ENCODE results near the gene TSPAN18. TPM values are rescaled to one million over a fixed set of nuclear protein-coding genes. Genes with fewer than 3 reads are reported as not detected.

Gene TSPAN18
- total and polyA plus RNA-seq, 8 donors: 0.69 to 2.7 (median 1.5) TPM

DNA sequence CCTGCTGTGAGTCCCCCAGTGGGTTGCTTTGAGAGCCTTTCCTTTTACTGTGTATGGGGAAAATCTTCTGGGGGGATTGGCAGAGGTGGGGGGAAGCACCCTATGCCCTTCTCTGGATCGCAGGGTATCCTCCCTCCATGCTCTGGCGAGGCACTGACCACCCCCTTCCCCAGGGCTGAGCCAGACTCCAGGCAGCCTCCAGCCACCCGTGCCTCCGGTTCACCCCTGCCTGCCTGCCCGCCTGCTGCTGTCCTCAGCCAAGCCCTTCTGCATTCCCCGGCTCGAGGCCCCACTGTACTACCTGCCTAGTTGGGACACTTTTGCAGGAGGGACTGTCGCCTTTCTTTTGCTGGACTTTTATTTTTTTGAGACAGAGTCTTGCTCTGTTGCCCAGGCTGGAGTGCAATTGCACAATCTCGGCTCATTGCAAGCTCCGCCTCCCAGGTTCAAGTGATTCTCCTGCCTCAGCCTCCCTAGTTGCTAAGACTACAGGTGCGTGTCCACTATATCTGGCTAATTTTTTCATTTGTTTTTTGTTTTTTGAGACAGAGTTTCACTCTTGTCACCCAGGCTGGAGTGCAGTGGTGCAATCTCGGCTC is 247.7 kb downstream of the TSPAN18 start:
- DNase-seq (no peak), ATAC-seq (no peak), FAIRE-seq (no peak)
- H3K27me3 ChIP-seq: no peaks in the 10 kb centered on the region
- TF ChIP-seq, protein P1, sequence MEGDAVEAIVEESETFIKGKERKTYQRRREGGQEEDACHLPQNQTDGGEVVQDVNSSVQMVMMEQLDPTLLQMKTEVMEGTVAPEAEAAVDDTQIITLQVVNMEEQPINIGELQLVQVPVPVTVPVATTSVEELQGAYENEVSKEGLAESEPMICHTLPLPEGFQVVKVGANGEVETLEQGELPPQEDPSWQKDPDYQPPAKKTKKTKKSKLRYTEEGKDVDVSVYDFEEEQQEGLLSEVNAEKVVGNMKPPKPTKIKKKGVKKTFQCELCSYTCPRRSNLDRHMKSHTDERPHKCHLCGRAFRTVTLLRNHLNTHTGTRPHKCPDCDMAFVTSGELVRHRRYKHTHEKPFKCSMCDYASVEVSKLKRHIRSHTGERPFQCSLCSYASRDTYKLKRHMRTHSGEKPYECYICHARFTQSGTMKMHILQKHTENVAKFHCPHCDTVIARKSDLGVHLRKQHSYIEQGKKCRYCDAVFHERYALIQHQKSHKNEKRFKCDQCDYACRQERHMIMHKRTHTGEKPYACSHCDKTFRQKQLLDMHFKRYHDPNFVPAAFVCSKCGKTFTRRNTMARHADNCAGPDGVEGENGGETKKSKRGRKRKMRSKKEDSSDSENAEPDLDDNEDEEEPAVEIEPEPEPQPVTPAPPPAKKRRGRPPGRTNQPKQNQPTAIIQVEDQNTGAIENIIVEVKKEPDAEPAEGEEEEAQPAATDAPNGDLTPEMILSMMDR (IDR thresholded peaks at IDR 0.05): no peak
- intact Hi-C loops (cut with DNase I): no loop called here
- H3K36me3 ChIP-seq: no peaks in the 10 kb centered on the region
- no peak overlapping the region for H3K27ac ChIP-seq
- 95 to 98% methylated on average over 12 of the region's 12 CpGs for WGBS, 2 donors
- no peaks in the 10 kb centered on the region for H3K9me3 ChIP-seq
- H3K4me3 ChIP-seq: no peak overlapping the region
- H3K4me1 ChIP-seq: peaks cover 25 to 34% (median 29%) of the 10 kb centered on the region in 3 donors

DNA sequence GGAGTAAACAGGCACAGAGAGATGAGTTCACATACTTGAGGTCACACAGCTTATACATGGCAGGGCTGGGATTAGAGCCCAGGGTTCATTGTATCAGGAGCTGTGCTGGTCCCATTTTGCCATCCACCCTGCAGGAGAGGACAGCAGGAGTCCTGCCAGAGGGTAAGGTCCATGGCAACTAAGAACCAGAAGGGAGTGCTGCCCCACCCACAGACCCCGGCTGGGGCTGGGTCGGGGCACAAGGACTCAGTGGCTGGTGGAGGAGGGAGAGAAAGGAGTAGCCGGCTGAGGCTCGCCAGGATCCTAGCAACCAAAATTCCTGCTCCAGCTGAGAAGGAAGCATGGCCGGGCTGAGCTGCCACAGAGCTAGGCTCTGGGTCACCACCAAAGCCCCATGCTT is 249.8 kb downstream of the TSPAN18 start:
- Histone ChIP-seq H3K36me3 (no peaks in the 10 kb centered on the region), H3K27me3 (no peaks in the 10 kb centered on the region), H3K9me3 (no peaks in the 10 kb centered on the region), H3K4me1 (peaks cover 38 to 49% (median 44%) of the 10 kb centered on the region in 3 donors), H3K4me3 (no peak overlapping the region), H3K27ac (no peak overlapping the region)
- intact Hi-C loops (cut with DNase I): no loop called here
- no peak for FAIRE-seq
- TF ChIP-seq, protein P1 (IDR thresholded peaks at IDR 0.05): no peak
- no peak for DNase-seq
- ATAC-seq: no peak
- 66 to 76% methylated on average over 5 of the region's 5 CpGs for WGBS, 2 donors

DNA sequence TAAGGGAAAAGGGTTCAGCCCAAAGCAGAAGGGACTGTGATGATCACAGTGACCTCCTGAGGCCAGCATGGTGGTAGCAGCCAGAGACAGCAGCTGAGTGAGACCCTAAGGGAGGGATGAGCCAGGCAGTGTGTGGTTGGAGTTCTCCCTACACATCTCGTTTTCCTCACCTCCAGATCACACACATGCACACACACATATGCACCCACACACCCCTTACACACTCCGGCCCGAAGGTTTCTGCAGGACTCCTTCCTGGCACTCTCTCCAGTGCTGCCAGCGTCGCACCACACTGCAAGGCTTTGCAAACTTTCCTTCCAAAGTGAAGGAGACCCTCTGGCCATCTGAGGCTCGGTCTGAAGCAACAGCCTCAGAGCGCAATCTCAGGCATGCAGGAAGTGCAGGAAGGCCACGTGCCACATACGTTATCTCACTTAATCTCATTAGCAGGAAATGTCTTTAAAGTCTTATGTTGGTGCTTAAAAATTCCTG is 250.8 kb downstream of the TSPAN18 start:
- intact Hi-C loops (cut with DNase I): no loop called here
- 16 to 32% methylated on average over 9 of the region's 9 CpGs for WGBS, 2 donors
- no peak for FAIRE-seq
- H3K36me3 ChIP-seq: no peaks in the 10 kb centered on the region
- peak overlapping the region in 1 of 4 donors; percentile 18 for H3K27ac ChIP-seq
- TF ChIP-seq, protein P1 (IDR thresholded peaks at IDR 0.05): no peak
- no peak for ATAC-seq
- H3K4me1 ChIP-seq: peaks cover 38 to 49% (median 44%) of the 10 kb centered on the region in 3 donors
- H3K27me3 ChIP-seq: no peaks in the 10 kb centered on the region
- H3K4me3 ChIP-seq: no peak overlapping the region
- no peak for DNase-seq
- H3K9me3 ChIP-seq: no peaks in the 10 kb centered on the region

DNA sequence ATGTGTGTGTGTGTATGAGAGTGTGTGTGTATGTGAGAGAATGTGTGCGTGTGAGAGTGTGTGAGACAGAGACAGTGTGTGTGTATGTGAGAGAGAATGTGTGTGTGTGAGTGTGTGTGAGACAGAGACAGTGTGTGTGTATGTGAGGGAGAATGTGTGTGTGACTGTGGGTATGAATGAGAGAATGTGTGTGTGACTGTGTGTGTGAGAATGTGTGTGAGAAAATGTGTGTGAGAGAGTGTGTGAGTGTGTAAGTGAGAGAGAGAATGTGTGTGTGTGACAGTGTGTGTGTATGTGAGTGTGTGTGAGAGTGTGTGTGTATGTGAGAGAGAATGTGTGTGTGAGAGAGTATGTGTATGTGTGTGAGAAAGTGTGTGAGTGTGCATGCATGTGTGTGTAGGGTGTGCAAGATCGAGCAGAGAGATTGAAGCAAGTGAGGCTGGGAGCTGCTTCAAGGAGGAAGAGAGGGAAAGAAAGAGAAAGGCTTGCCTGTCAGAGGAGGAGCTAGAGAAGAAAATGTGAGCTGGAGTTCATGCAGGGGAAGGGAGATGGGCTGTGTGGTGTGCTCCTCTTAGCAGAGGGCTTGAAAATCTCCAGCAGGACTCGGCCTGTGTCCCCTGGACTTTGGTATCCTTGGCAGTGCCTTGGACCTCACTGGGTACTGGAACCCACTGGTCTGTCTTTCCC is 251.7 kb downstream of the TSPAN18 start:
- TF ChIP-seq, protein P1 (IDR thresholded peaks at IDR 0.05): no peak
- Histone ChIP-seq H3K4me3 (no peak overlapping the region), H3K4me1 (peaks cover 38 to 49% (median 44%) of the 10 kb centered on the region in 3 donors), H3K36me3 (no peaks in the 10 kb centered on the region), H3K27me3 (no peaks in the 10 kb centered on the region), H3K9me3 (no peaks in the 10 kb centered on the region), H3K27ac (peak overlapping the region; percentile 60 to 95 (median 88))
- ATAC-seq (peak in 3 of 4 donors; percentile 12 to 28 (median 26)), FAIRE-seq (no peak), DNase-seq (no peak)
- intact Hi-C loops (cut with DNase I): no loop called here
- 22 to 27% methylated on average over 3 of the region's 3 CpGs for WGBS, 2 donors

GRCh38 chr11:44978961-44979331 is 252.2 kb downstream of the TSPAN18 start:
- H3K4me1 ChIP-seq: peaks cover 38 to 49% (median 44%) of the 10 kb centered on the region in 3 donors
- no peak overlapping the region for H3K4me3 ChIP-seq
- H3K36me3 ChIP-seq: no peaks in the 10 kb centered on the region
- H3K27me3 ChIP-seq: no peaks in the 10 kb centered on the region
- H3K27ac ChIP-seq: peak overlapping the region; percentile 60 to 95 (median 88)
- ATAC-seq (peak; percentile 70 to 76 (median 73)), FAIRE-seq (no peak), DNase-seq (peak in 4 of 6 donors; percentile 69 to 83 (median 80))
- intact Hi-C loops (cut with DNase I): no loop called here
- no peaks in the 10 kb centered on the region for H3K9me3 ChIP-seq
- TF ChIP-seq, protein P1 (IDR thresholded peaks at IDR 0.05): no peak
- 48 to 70% methylated on average over 1 of the region's 1 CpG for WGBS, 2 donors

All from pancreas (tissue), 10 donors.